ENCODE measurements around the gene SLC22A23.

SLC22A23 gene

GRCh38 chr6:3330199-3330598 is 126.7 kb downstream of the SLC22A23 start:
- DNase-seq = no peak

GRCh38 chr6:3329393-3330051 is 127.3 kb downstream of the SLC22A23 start:
- DNase-seq = no peak

GRCh38 chr6:3328796-3329195 is 128.1 kb downstream of the SLC22A23 start:
- DNase-seq = no peak

- DNase-seq = no peak
Measured at GRCh38 chr6:3328145-3328544, 128.7 kb downstream of the SLC22A23 start.

- no peak for DNase-seq
Measured at GRCh38 chr6:3327403-3327802, 129.4 kb downstream of the SLC22A23 start.

- DNase-seq = no peak
Measured at GRCh38 chr6:3326981-3327380, 129.9 kb downstream of the SLC22A23 start.

- DNase-seq = no peak
Measured at GRCh38 chr6:3326184-3326971, 130.5 kb downstream of the SLC22A23 start.

GRCh38 chr6:3325210-3325609 is 131.6 kb downstream of the SLC22A23 start:
- DNase-seq = no peak

GRCh38 chr6:3324262-3324942 is 132.4 kb downstream of the SLC22A23 start:
- DNase-seq = no peak

GRCh38 chr6:3323696-3324261 is 133.1 kb downstream of the SLC22A23 start:
- no peak for DNase-seq

- DNase-seq = no peak
Measured at GRCh38 chr6:3323148-3323547, 133.7 kb downstream of the SLC22A23 start.

- no peak for DNase-seq
Measured at GRCh38 chr6:3322366-3322890, 134.4 kb downstream of the SLC22A23 start.

GRCh38 chr6:3321875-3322274 is 135.0 kb downstream of the SLC22A23 start:
- no peak for DNase-seq

GRCh38 chr6:3321042-3321441 is 135.8 kb downstream of the SLC22A23 start:
- DNase-seq = no peak

- DNase-seq = no peak
Measured at GRCh38 chr6:3320238-3320811, 136.5 kb downstream of the SLC22A23 start.

GRCh38 chr6:3319610-3320200 is 137.1 kb downstream of the SLC22A23 start:
- DNase-seq = no peak

- no peak for DNase-seq
Measured at GRCh38 chr6:3318821-3319540, 137.9 kb downstream of the SLC22A23 start.

GRCh38 chr6:3318226-3318625 is 138.6 kb downstream of the SLC22A23 start:
- no peak for DNase-seq

- no peak for DNase-seq
Measured at GRCh38 chr6:3317741-3318211, 139.1 kb downstream of the SLC22A23 start.

- no peak for DNase-seq
Measured at GRCh38 chr6:3316818-3317217, 140.0 kb downstream of the SLC22A23 start.

- no peak for DNase-seq
Measured at GRCh38 chr6:3316331-3316730, 140.5 kb downstream of the SLC22A23 start.

- no peak for DNase-seq
Measured at GRCh38 chr6:3315841-3316240, 141.0 kb downstream of the SLC22A23 start.

Measured in NCI-H1048 (cell line).